GM21367 (cell line): ENCODE data around the gene SART3.
"Not testable (repeated sequence)": the region's sequence is repeated elsewhere in the genome, so short reads cannot be mapped to it uniquely, and the experiment has no call there.

Experiments
- ATAC-seq: cut with Tn5 transposase; IDR thresholded peaks from one replicate; pipeline ENCODE4 v1.9.1; 2021; ENCODE audit not compliant: unreplicated experiment

The SART3 gene

DNA sequence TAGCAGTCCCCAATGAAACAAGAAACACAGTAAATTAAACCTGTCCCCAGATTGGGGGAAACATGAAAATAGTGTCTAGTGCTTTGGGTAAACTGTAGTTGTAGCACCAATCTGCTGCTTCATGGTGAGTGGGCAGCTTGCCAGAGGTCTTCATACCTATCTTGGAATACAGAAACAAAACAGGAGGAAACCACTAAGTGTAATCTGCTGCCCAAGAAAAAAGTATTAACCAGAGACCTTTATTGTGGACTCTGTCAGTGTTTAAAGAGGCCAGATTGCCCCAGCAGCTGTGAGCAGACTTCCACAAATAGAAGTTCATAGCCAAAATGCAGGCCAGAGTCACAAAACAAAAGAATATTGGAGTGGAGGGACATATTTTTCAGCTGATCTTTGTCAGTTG lies 3.8 kb upstream of the SART3 start:
- ATAC-seq = no peak

DNA sequence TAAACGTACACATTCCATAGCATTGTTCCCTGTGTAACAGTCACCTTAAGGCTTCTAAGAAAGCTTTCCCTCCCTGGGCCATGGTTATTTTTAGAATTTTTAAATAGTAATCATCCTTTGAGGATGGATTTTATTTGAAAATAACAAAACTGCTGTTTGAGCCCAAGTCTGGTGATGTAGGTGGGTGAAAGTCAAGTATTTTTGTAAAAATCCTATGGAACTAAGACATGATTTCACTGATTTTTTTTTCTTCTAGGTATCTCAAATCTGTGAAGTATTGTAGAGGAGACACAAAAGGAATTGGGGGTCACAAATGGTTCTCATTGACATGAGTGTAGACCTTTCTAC lies 2.8 kb upstream of the SART3 start:
- ATAC-seq = no peak

DNA sequence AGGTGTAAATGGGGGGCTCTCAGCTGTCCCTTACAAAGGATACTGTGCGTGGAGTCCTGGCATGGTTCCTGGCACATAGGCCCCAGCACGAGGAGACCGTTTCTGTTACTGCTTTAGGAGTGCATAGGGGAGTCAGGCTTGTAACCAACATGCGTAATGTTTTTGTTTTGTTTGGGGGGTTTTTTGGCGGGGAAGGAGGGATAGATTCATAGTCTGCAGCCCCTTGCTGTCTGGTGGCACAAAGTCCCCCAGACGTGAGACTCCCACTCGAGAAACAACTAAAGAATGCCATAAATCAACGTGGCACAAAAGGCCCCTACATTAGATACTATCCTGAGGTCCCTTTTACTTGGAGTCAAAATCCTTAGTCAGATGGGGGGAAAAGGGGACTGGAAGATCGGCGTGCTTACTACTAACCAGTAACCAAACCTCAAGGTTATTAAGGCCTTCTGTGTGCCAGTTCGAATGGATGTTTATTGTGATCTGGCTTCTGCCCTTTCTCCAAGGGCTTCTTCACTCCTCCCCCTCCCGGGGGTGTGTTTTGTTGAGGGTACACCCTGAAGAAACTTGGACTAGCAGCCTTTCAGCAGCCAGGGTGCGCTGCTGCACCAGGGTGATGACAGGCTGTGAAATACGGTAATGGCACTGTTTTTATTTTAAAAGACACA lies 2.3 kb upstream of the SART3 start:
- ATAC-seq = no peak

DNA sequence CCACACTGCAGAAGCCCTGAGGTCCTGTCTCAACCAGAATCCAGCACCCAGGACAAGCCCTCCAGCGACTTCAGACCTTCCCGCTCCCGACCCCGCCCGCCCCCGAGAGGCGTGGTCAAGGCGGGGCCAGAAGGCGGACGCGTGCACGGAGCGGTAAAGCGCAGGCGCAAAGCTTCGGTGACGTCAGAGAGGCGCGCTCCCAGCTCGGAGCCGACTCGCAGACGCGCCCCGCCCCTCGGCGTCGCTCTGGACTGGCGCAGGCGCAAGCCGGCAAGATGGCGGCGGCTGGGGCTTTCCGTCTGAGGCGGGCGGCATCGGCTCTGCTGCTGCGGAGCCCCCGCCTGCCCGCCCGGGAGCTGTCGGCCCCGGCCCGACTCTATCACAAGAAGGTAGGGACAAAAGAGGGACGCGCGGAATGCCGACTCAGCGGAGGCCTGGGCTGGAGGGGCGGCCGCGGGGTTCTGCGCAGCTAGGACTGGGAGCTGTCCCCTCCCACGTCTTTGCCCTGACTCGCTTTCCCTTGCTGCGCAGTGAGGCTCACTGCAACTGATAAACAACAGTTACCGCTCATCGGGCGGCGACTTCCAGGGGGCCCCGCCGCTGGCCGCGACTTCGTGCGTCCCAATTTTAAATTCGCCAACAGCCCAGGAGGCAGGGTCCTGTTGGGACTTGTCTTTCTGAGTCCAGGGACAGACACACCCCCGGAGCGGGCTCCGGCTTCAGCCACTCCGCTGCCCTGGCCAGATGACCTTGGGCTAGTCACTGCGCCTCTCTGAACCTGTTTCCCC lies 1.6 kb upstream of the SART3 start, which contains the start of gene ISCU:
Gene ISCU, plus strand, starts transcription at position 249 of the 788 bp plus-strand sequence. Its CDS starts 27 bp downstream, at position 276.
- peak; percentile 41 for ATAC-seq

DNA sequence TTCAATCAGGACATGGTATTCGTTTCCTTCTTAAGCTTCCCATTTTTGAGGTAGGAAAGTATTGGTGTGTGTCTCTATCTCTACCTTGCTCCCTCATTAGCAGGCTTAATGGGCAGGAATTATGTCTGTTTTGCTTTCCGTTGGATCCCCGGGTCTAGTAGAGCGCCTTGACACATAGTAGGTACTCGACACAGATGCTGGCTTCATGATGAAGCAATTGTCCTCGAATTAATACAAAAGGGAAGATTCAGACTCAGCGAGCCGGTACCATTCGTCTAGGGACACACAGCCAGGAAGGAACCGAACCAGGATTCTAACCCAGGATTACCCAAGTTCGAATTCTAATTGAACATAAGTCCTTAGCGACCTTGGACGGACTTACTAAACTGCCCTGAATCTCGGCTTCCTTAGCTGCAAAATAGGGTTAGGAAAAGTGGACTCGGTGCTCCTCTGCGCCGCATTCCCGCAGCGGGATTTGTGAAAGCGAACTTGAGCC lies 927 bp upstream of the SART3 start:
- no peak for ATAC-seq

DNA sequence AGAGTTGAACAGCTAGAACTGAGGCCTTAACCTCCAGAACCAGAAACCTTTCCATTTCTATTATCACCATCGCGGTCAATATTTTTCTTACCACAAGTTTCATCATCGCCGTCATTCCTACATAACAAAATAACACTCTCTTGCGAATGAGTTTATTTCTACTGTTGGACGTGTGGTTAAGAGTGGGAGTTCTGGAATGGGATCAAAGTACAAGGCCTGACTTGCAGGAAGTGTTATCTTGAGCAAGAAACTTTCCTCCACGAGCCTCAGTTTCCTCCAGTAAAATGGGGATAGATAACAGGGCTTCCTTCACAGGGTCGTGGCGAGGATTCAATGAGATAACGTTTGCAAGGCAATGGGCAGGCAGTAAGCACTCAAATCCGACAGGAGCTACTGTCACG lies 652 bp downstream of the SART3 start:
- ATAC-seq = no peak

DNA sequence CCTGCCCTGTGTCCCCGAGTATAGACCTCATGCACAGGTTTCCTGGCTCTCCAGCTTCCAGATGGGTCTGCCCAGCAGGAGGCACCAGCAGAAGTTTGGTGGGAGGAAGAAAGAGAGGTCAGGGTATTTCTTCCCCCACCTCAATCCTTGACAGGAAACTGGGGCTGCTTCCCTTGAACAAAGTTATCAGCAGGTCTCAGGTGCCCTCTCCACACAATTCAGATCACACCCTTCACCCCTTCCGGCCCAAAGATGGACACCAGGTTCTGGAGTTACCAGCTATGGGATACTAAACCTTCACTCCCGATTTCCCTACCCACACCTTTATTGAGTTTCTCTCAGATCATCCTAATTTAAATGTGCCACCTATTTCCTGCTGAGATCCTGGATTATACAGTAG lies 1.2 kb downstream of the SART3 start:
- no peak for ATAC-seq

DNA sequence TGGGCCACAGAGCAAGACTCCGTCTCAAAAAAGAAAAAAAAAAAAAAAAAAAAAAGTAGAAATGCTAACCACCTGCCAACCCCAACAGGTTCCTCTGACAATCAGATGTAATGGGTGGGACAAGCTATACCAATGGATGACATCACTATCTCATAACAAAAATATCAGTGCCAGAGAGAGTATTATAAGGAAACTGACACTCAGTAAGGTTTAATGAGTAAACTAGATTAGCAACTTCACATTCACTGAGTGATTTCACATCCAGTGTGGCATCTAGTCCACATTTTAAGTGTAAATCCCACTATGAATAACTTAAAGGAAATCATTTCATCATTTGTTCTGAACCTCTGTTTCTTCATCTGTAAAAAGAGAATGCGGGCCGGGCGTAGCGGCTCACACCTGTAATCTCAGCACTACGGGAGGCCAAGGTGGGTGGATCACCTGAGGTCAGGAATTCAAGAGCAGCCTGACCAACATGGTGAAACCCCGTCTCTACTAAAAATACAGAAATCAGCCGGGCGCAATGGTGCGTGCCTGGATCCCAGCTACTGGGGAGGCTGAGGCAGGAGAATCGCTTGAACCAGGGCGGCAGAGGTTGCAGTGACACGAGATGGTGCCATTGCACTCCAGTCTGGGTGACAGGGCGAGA lies 1.8 kb downstream of the SART3 start:
- ATAC-seq = no peak

DNA sequence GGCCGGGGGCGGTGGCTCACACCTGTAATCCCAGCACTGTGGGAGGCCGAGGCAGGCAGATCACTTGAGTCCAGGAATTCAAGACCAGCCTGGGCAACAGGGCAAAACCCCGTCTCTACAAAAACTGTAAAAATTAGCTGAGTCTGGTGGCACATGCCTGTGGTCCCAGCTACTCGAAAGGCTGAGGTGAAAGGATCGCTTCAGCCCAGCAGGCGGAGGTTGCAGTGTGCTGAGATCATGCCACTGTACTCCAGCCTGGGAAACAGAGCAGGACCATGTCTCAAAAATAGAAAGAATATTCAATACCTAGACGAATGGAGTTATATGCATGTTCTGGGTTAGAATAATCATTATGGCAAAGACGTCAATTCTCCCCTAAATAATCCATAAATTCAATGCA lies 5.6 kb downstream of the SART3 start:
- not testable (repeated sequence) for ATAC-seq

DNA sequence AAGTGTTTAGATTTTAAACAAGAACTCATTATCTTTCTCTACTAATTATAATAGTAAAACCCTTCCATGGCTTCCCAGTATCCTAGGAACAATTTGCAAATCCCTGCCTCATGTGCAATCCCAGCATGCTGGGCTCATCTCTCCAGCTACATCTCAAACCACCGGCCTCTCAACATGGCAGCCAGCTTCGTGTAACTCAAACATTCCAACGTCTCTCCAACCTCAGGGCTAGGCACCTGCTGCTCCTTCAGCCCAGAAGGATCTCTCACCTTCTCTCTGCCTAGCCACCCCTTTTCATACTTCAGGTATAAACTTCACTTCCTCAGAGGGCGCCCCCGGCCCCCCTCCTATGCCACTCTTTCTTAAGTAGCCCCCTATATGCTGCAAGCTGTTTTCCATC lies 7.2 kb downstream of the SART3 start:
- no peak for ATAC-seq

DNA sequence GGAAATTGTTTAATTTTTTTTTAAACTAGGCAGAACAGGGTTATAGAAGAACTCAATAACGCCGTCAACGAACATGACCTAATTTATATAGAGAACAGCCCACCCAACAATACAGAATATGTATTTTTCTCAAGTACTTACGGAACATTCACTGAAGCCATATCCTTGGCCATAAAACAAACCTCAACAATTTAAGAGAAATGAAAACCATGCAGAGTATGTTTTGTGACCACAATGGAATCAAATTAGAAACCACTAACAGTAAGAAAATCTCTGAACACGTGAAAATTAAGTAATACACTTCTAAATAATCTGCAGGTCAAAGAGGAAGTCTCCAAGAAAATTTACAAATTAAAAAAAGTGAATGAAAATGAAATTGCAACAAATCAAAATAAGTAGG lies 9.4 kb downstream of the SART3 start:
- no peak for ATAC-seq

DNA sequence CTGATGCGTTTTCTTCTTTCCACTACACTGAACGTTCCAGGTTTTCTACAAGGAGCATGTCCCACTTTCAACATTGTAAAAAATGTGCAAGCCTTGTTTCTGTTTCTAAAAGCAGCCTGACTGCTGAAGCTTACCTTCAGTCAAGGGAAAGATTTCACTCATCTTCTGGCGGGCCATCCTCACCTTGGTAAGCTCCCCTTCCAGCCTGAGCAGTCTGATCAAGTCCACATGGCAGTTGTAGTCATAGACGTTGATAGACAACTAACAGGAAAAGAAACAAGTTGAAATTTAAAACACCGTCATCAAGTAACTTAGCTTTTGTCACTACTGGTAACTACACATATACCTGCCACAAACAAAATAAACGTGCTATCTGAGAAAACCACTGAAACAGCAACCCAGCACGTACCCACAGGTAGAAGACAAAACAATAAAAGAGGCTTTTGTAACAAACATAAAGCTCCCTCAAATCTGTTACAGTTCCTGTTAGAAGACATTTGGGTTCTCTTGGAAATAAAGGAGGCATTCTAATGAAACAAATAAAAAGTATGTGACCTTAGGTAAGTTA lies 11.9 kb downstream of the SART3 start:
- ATAC-seq = no peak

DNA sequence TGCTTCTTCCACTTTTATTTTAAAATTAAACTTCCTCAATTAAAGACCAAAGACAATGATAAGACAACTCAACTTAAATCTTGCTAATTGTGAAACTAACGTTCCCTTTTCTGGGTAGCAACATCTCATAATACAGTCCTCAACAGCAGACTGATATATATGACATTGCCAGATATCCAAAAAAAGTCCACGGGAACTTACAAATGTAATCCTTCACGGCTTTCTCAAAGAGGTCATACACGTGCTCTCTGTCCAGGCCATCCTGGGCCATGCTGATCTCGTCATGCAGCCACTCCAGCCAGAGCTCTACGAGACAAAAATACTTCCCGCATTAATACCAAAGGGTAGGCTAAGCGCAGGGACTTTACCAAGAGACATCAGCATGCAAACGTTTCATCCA lies 13.3 kb downstream of the SART3 start:
- ATAC-seq = no peak

DNA sequence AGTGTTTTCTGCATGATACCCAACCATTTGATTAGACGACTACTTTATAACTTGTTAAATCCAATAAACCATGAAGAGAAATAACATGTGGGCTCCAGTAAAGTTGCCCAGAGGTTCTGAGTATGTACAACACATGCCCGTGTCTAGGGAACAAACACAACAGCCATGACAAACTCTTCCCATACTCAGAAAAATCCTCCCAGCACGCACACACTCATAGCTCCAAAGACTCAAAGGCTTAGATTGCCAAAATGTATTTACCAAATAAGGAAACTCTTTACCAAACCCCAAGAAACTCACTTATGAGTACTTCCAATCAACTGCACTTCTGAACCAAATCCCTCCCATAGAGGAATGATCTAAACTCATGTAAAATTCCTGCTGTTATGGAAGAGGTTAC lies 17.3 kb downstream of the SART3 start:
- ATAC-seq = no peak

DNA sequence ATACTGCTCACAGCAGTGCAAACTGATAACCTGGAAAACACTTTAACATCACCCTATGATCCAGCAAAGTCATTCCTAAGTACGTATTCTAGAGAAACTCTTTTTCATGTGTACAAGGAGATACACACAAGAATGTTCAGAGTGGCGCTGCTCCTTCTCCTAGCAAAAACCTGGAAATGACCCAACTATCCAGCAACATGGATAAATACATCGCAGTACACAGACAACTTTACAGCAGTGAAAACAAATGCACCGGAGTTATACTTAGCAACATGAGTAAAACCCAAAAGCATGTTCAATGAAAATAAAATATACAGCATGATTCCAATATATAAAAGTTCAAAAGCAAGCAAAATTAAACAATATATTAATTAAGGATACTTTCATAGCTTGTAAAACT lies 18.7 kb downstream of the SART3 start:
- no peak for ATAC-seq

DNA sequence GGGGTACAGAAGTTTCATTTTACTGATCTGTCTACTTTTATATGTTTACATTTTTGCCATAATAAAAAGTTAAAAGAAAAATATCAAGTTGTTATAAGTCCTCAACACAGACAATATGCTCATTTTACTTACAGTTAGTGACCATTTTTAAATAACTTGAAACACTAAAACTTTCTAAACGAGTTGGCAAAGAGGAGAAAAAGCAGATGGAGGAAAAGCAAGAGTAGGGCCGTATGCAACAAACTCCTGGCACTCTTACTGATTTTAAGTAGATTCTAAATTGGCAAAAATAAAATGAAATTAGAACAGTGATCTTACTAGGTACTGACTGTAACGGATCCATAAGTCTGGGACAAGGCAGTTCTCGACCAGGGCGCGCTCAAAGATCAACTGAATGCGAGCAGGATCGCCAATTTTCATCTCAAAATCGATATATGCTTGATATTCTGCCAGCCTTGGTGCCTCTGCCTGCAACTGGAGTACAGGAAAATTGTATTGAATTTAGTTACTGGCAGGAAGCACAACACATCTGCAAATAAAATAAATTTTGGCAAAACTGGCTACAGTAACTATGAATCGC lies 22.3 kb downstream of the SART3 start:
- no peak for ATAC-seq

DNA sequence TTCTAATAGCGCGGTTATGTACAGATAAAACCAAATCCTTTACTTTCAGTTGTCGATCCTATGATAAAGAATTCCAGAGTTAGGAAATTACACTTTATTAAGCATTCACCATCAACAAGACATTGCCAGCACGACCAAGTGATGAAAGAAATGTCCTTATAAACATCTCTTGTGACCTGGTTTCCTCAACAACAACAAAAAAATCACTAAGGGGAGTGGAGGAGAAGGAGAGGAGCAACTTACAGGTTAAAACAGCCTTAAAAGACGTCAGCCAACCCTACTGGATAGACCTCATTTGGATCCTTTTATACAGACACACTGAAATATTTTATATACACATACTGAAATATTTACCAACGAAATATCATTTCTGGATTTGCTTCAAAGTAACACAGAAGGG lies 22.8 kb downstream of the SART3 start:
- no peak for ATAC-seq

DNA sequence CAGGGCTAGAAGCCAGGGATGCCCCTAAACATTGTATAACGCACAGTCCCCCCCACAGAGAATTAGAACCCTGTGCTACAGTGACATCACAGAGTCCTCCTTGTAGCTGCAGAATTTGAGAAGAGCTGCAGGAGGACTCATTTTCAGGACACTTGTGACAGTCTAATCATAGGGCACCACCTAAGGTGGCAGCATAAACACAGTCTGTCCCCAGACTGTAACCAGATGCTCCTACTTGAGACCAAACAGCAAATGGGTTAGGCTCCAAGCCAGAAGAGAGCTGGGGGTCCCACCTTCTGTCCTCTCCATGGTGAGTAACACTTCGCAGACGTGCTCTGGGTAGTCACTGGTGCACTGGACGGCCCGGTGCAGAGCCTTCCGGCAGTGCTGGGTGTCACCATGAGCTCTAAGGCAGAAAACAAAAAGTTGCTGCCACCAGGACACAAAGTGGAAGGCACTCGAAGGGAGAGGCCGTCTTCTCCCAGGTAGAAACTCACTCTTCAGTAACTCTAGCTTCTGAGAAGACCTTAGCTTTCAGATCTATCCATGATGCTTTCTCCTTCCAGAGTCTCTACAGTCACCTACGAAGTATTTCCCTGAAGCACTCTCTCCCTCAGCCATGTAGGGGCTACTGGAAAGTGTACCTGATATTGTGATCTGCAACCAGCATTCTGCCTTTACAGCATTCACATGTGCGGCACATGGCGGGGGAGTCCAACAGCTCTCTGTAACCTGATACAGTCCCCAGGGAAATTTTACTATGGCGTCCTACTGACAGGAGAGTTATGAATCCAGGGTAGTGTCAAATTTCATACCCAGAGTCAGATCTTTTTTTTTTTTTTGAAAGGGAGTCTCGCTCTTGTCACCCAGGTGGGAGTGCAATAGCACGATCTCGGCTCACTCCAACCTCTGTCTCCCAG lies 28.8 kb downstream of the SART3 start:
- no peak for ATAC-seq

DNA sequence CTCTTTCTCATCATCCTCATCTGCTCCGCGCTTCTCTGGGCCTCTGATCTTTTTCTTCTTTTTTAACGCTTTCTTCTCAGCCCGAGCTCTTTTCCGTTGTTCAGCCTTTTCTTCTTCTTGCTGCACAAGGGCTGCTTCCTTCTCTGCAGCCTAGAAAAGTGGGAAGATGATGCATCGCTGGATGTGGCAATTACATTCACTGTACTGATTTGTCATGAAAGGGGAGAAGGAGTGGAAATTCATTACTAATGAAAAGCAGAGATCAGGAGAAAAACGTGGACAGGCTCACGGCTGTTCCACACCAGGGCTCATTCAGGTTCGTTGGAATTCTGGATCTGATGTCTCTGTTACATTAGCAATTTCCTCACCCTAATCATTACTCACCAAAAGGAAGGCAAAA lies 30.8 kb downstream of the SART3 start:
- no peak for ATAC-seq

DNA sequence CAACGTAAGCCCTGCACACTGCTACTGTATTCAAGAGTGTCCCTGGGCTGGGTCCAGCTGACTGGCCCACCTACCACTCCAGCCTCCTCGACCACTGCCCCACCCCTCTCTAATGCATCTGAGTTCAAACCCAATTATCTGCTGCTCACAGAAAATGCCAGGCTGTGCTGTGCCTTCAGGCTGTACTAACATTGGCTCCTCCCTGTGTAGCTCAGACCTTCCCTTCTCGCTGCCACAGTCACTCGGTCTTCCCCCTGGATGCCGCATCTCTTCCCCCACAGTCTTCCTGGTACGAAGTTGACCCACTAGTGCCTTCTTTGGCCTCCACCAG lies 33.8 kb downstream of the SART3 start:
- no peak for ATAC-seq
